Kidney epithelial cell (primary cell): Measurements from ENCODE around the gene IGSF22. TPM values are rescaled to one million over a fixed set of nuclear protein-coding genes. Genes with fewer than 3 reads are reported as not detected.

ENCODE experiments used
- DNase-seq: peaks from one replicate; pipeline ENCODE4 v3.0.0-alpha.2; 2010; ENCODE audit warnings: low read depth
- H3K27me3 ChIP-seq: 2 replicates; pipeline ENCODE4 v1.6.0; 2011; ENCODE audit warnings: low read length; ENCODE audit not compliant: control insufficient read depth, insufficient read depth
- H3K36me3 ChIP-seq: 2 replicates; pipeline ENCODE4 v1.5.1; 2011; ENCODE audit warnings: low read length; ENCODE audit not compliant: control insufficient read depth, insufficient read depth
- H3K4me3 ChIP-seq: 2 replicates; pipeline ENCODE4 v1.5.1; 2011; ENCODE audit warnings: low read depth, mild to moderate bottlenecking, control low read depth, low read length
- CTCF ChIP-seq: IDR thresholded peaks from 2 replicates; pipeline ENCODE4 v1.5.1; 2011; ENCODE audit warnings: mild to moderate bottlenecking, moderate library complexity, low read length, control low read depth, inconsistent platforms; ENCODE audit not compliant: insufficient read depth, poor library complexity, severe bottlenecking
- total RNA-seq: library from RNA; depleted of rRNA; stranded (reverse); fragments of >200 nt; gene quantifications from 2 replicates; pipeline ENCODE4 v1.2.3, GENCODE V29; 2015

Gene IGSF22
- total RNA-seq, 1 donor from 2014 or later: 0.04 TPM

GRCh38 chr11:18709414-18709813 lies 16.6 kb downstream of the IGSF22 start:
- Histone ChIP-seq H3K4me3 (no peak overlapping the region), H3K27me3 (peaks cover 6% of the 10 kb centered on the region), H3K36me3 (no peaks in the 10 kb centered on the region)
- DNase-seq: no peak
- TF ChIP-seq CTCF: no peak

- TF ChIP-seq CTCF: no peak
- no peak for DNase-seq
- H3K4me3 ChIP-seq: no peak overlapping the region
- H3K36me3 ChIP-seq: no peaks in the 10 kb centered on the region
- H3K27me3 ChIP-seq: peaks cover 6% of the 10 kb centered on the region
These were observed 18.1 kb downstream of the IGSF22 start for GRCh38 chr11:18707811-18708340.

GRCh38 chr11:18706330-18707243 lies 19.4 kb downstream of the IGSF22 start:
- DNase-seq: no peak
- TF ChIP-seq CTCF: no peak
- H3K27me3 ChIP-seq: peaks cover 6% of the 10 kb centered on the region
- H3K4me3 ChIP-seq: peak overlapping the region; percentile 63
- no peaks in the 10 kb centered on the region for H3K36me3 ChIP-seq

- no peak for DNase-seq
- TF ChIP-seq CTCF: no peak
These were observed 20.2 kb downstream of the IGSF22 start for GRCh38 chr11:18705651-18706281.

GRCh38 chr11:18704698-18705097 lies 21.3 kb downstream of the IGSF22 start:
- Histone ChIP-seq H3K27me3 (peaks cover 6% of the 10 kb centered on the region), H3K36me3 (no peaks in the 10 kb centered on the region), H3K4me3 (no peak overlapping the region)
- no peak for TF ChIP-seq CTCF
- no peak for DNase-seq

More at GRCh38 chr11:18705651-18706281, 20.2 kb downstream of the IGSF22 start:
- Histone ChIP-seq H3K36me3 (no peaks in the 10 kb centered on the region), H3K4me3 (peak overlapping the region; percentile 63), H3K27me3 (peaks cover 6% of the 10 kb centered on the region)
